PC-9 (cell line): ENCODE measurements around the gene MFSD6L. TPM values are rescaled to one million over a fixed set of nuclear protein-coding genes. Genes with fewer than 3 reads are reported as not detected.

ENCODE experiments used
- BruUV-seq: library from RNA; stranded (reverse); fragments of 400-500 nt; replicated peaks from 2 replicates; lab custom pipeline; 2021; lab: Mats Ljungman, UMichigan
- CTCF ChIA-PET: fragments of 300-600 bp; sonication (Branson Sonifier 250); formaldehyde crosslinking; loops from one replicate; lab custom pipeline; 2022; ENCODE audit warnings: antibody characterized with exemption; lab: Charles Lee
- POLR2A ChIA-PET: fragments of 300-600 bp; sonication (Branson Sonifier 250); formaldehyde crosslinking; loops from one replicate; lab custom pipeline; 2022; ENCODE audit warnings: antibody characterized with exemption; ENCODE audit not compliant: unreplicated experiment; lab: Charles Lee
- DNase-seq, 2 experiments: peaks; one replicate each; pipeline versions ENCODE4 v3.0.0 to v3.0.0-alpha.2; 2015 to 2022; ENCODE audit warnings: mixed read lengths in 1 of 2
- H2AFZ ChIP-seq: fragments of 200-600 bp; sonication (generic); 2 replicates; pipeline ENCODE4 v1.8.1; 2017; ENCODE audit warnings: antibody characterized with exemption
- H3F3A ChIP-seq: fragments of 200-600 bp; sonication (generic); 2 replicates; pipeline ENCODE4 v1.8.1; 2017; ENCODE audit warnings: antibody characterized with exemption, mild to moderate bottlenecking, low read depth; ENCODE audit not compliant: insufficient read depth
- H3K27ac ChIP-seq: fragments of 200-600 bp; sonication (generic); 2 replicates; pipeline ENCODE4 v1.6.1; 2016; ENCODE audit warnings: mixed run types
- H3K27me3 ChIP-seq: fragments of 200-600 bp; sonication (generic); 2 replicates; pipeline ENCODE4 v1.6.1; 2016; ENCODE audit warnings: low read depth, mixed run types; ENCODE audit not compliant: insufficient read depth
- H3K36me3 ChIP-seq: fragments of 200-600 bp; sonication (generic); 2 replicates; pipeline ENCODE4 v1.6.1; 2016; ENCODE audit warnings: low read depth, mixed run types
- H3K4me1 ChIP-seq: fragments of 200-600 bp; sonication (generic); replicated peaks from 2 replicates; pipeline ENCODE4 v1.6.1; 2016; ENCODE audit warnings: mixed run types; ENCODE audit not compliant: insufficient read depth
- H3K4me2 ChIP-seq: fragments of 200-600 bp; sonication (generic); 2 replicates; pipeline ENCODE4 v1.6.1; 2017; ENCODE audit warnings: mixed run types
- H3K4me3 ChIP-seq: fragments of 200-600 bp; sonication (generic); 2 replicates; pipeline ENCODE4 v1.6.1; 2016; ENCODE audit warnings: mixed run types
- H3K79me2 ChIP-seq: fragments of 200-600 bp; sonication (generic); 2 replicates; pipeline ENCODE4 v1.6.1; 2017; ENCODE audit warnings: low read depth, mixed run types
- H3K9me2 ChIP-seq: fragments of 200-600 bp; sonication (generic); 2 replicates; pipeline ENCODE4 v1.8.1; 2017; ENCODE audit warnings: mild to moderate bottlenecking; ENCODE audit not compliant: insufficient read depth
- H3K9me3 ChIP-seq: fragments of 200-600 bp; sonication (generic); 2 replicates; pipeline ENCODE4 v1.8.1; 2016; ENCODE audit warnings: low read depth; ENCODE audit not compliant: insufficient read depth
- H4K20me1 ChIP-seq: fragments of 200-600 bp; sonication (generic); 2 replicates; pipeline ENCODE4 v1.8.1; 2017; ENCODE audit not compliant: insufficient read depth
- CTCF ChIP-seq: fragments of 200-600 bp; sonication (generic); conservative IDR thresholded peaks from 2 replicates; pipeline ENCODE4 v1.6.1; 2017; ENCODE audit warnings: mixed run types, antibody characterized with exemption, mild to moderate bottlenecking, moderate library complexity
- EZH2 ChIP-seq: fragments of 200-600 bp; sonication (generic); IDR thresholded peaks from 2 replicates; pipeline ENCODE4 v1.8.0; 2017; ENCODE audit warnings: antibody characterized with exemption, low read depth
- intact Hi-C: fragments of 100-400 bp; cut with micrococcal nuclease; formaldehyde crosslinking; loops from one replicate; pipeline ENCODE4 v1.10.0; 2022; ENCODE audit not compliant: unreplicated experiment
- total RNA-seq: library from RNA; stranded (reverse); gene quantifications from 2 replicates; pipeline ENCODE4 v1.2.3, GENCODE V29; 2021

Gene MFSD6L
- total RNA-seq, 1 experiment from 2014 or later: not detected

- intact Hi-C loops: no loop called here
- Histone ChIP-seq H3K4me1 (no peaks in the 10 kb centered on the region), H2AFZ (no peak overlapping the region), H3K79me2 (no peaks in the 10 kb centered on the region), H3K9me3 (no peaks in the 10 kb centered on the region), H3K9me2 (no peaks in the 10 kb centered on the region), H3K4me3 (no peak overlapping the region), H3K36me3 (no peaks in the 10 kb centered on the region), H3K4me2 (no peak overlapping the region), H4K20me1 (no peaks in the 10 kb centered on the region), H3K27me3 (peaks cover 42% of the 10 kb centered on the region), H3F3A (no peaks in the 10 kb centered on the region), H3K27ac (no peak overlapping the region)
- BruUV-seq: no TSS peak
- ChIA-PET CTCF (interaction anchor here (0.8 kb wide), 1 partner anchor 11 kb away, joined by 3 read pairs; no protein-coding TSS in a partner anchor), POLR2A (interaction anchor here (0.6 kb wide), 1 partner anchor 36 kb away, joined by 7 read pairs; no protein-coding TSS in a partner anchor)
- TF ChIP-seq CTCF (no peak), EZH2 (no peak)
- no peak for DNase-seq
These were observed 32.4 kb downstream of the MFSD6L start for GRCh38 chr17:8766731-8767130.

GRCh38 chr17:8762012-8762411 is 37.2 kb downstream of the MFSD6L start:
- no peak overlapping the region for H3K4me2 ChIP-seq
- no peaks in the 10 kb centered on the region for H3K36me3 ChIP-seq
- no peak overlapping the region for H3K27ac ChIP-seq
- H3K9me2 ChIP-seq: no peaks in the 10 kb centered on the region
- ChIA-PET POLR2A (no interaction called here), CTCF (no interaction called here)
- no peak overlapping the region for H3K4me3 ChIP-seq
- BruUV-seq: no TSS peak
- no peak for TF ChIP-seq CTCF
- TF ChIP-seq EZH2: no peak
- no peaks in the 10 kb centered on the region for H3K79me2 ChIP-seq
- intact Hi-C loops: no loop called here
- no peaks in the 10 kb centered on the region for H3F3A ChIP-seq
- H3K27me3 ChIP-seq: peaks cover 62% of the 10 kb centered on the region
- no peak overlapping the region for H2AFZ ChIP-seq
- no peaks in the 10 kb centered on the region for H3K9me3 ChIP-seq
- no peaks in the 10 kb centered on the region for H4K20me1 ChIP-seq
- no peak for DNase-seq
- no peaks in the 10 kb centered on the region for H3K4me1 ChIP-seq

- no peak within 1 kb of the TSS for H3K4me2 ChIP-seq
- H3K79me2 ChIP-seq: no peaks in the 10 kb centered on the region
- no peaks in the 10 kb centered on the region for H3K36me3 ChIP-seq
- no peaks in the 10 kb centered on the region for H3K9me2 ChIP-seq
- H2AFZ ChIP-seq: no peak within 1 kb of the TSS
- ChIA-PET CTCF (no interaction called here), POLR2A (no interaction called here)
- intact Hi-C loops: no loop called here
- H3K9me3 ChIP-seq: no peaks in the 10 kb centered on the region
- H3K27me3 ChIP-seq: peaks cover 80% of the 10 kb centered on the region
- H3K4me1 ChIP-seq: no peaks in the 10 kb centered on the region
- no peaks in the 10 kb centered on the region for H3F3A ChIP-seq
- no peak for DNase-seq
- no peaks in the 10 kb centered on the region for H4K20me1 ChIP-seq
- no peak within 1 kb of the TSS for H3K27ac ChIP-seq
- no peak for TF ChIP-seq EZH2
- no peak within 1 kb of the TSS for H3K4me3 ChIP-seq
- BruUV-seq: no TSS peak
These were observed 41.0 kb downstream of the MFSD6L start, which contains the start of gene SPDYE4 for GRCh38 chr17:8758137-8758596. TSS of gene SPDYE4 (minus strand) at chr17:8758546. CDS start at chr17:8758382, 164 bp downstream.

- no peak overlapping the region for H3K4me3 ChIP-seq
- no peaks in the 10 kb centered on the region for H3K79me2 ChIP-seq
- intact Hi-C loops: no loop called here
- H4K20me1 ChIP-seq: no peaks in the 10 kb centered on the region
- POLR2A ChIA-PET: no interaction called here
- no peak overlapping the region for H2AFZ ChIP-seq
- H3K36me3 ChIP-seq: no peaks in the 10 kb centered on the region
- no peaks in the 10 kb centered on the region for H3K9me2 ChIP-seq
- TF ChIP-seq EZH2 (no peak), CTCF (no peak)
- no peaks in the 10 kb centered on the region for H3F3A ChIP-seq
- H3K4me2 ChIP-seq: no peak overlapping the region
- no peak overlapping the region for H3K27ac ChIP-seq
- peaks cover 76% of the 10 kb centered on the region for H3K27me3 ChIP-seq
- CTCF ChIA-PET: no interaction called here
- DNase-seq: no peak
- no peaks in the 10 kb centered on the region for H3K9me3 ChIP-seq
- no TSS peak for BruUV-seq
- no peaks in the 10 kb centered on the region for H3K4me1 ChIP-seq
These were observed 42.0 kb downstream of the MFSD6L start for GRCh38 chr17:8757189-8757588.
